ENCODE measurements around the gene SMYD3.

GRCh38 chr1:246295340-246295739, 211.7 kb downstream of the SMYD3 start:
- TF ChIP-seq CTCF (IDR thresholded peaks at IDR 0.05; ENCODE audit: low read depth, low read length, poor library complexity, severe bottlenecking), result no peak
- TF ChIP-seq EZH2phosphoT487 (IDR thresholded peaks at IDR 0.05; ENCODE audit: borderline replicate concordance, low read length), result no peak

Data from DOHH2 (cell line).